Measurements from ENCODE around the gene BMAL1.

BMAL1 gene

GRCh38 chr11:13347901-13348300, 70.3 kb downstream of the BMAL1 start:
- DNase-seq, result no peak

DNA sequence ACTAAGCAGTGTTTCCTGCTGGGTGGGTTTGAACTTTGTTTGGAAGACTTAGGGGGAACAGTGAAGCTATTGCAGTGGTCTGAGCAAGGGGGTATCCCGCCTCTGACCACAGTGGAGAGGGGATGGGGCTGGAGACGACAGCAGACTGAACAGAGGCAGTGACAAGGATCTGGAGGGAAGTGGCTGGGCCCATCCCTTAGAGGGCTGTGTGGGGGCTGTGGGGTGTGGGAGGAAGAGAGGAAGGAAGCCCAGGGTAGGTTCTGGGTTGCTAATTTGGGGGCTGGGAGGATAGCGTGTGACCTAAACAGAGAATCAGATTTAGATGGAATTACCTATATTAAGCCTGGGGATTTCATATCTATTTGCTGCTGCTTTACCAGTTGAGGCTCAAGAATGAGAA, 70.7 kb downstream of the BMAL1 start:
- DNase-seq, result no peak

GRCh38 chr11:13349046-13349445, 71.5 kb downstream of the BMAL1 start:
- DNase-seq, result no peak

DNA sequence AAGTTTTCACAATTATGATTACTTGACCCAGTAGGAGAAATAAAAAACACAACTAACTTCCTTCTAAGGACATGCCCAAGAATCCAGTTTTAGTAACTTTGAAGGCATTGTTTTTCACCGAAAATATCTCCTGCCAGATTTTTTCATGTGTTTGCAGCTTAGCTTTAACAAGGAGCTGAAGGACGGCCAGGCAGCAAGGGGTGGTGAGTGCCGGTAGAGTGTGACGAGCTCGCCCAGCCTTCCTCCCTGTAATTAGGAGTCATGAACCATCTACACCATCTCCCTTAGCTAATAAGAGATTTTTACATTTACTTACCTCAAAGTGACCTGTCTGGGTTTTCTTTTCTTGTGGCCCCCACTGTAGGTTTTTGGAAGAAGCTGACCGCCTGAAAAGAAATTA, 72.0 kb downstream of the BMAL1 start:
- DNase-seq, result no peak

DNA sequence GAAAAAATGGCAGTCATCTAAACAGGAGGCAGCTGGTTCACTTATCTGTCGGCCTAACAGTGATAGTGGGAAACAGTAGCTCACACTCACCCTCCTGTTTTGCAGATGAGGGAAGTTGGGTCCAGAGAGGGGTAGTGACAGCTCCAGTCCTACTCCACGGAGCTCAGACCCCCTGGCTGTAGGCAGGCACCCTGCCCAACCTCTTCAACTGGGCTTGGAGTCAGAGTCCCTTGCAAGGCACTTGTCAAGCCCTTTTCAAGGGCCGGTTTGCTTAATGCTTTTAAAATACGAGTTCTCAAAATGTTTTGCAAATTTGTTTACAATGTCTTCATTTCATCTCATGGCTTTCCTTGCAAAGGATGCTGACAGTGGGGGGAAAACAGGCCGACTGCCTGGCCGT, 75.1 kb downstream of the BMAL1 start:
- no peak for DNase-seq

DNA sequence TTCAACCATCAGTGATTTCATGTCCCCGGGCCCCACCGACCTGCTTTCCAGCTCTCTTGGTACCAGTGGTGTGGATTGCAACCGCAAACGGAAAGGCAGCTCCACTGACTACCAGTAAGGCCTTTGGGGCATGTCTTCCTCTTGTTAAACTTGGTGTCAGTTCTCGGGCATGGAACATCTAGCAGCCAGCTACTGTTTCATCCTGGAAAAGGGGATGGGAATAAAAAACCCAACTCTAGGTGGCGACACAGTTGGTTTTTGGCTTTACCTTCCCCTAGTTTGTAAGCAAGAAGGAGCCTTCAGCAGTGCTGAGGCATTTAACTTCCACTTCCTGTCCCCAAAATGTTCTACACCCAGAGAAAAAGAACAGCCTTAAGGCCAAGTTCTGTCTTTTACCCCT, 76.7 kb downstream of the BMAL1 start:
- no peak for DNase-seq

DNA sequence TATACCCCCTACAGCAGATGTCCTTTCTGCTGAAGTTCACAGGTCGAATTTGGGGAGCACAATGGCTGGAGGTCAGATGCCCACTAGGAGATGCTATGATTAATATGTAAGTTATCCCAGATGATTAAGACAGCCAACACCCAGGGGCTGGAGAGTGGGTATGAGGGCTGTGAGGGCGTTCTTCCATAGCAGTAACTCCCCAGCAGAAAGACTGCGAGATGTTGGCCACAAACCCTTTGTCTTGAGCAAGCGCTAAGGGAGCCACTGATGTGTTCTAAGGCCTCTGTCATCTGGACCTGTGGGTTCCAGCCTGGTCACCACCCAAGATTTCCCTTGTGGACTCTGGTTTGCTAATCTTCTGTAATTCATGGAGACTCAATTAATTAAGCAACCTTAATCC, 77.6 kb downstream of the BMAL1 start:
- no peak for DNase-seq

- DNase-seq, result no peak
Observed at GRCh38 chr11:13357232-13357631, 79.6 kb downstream of the BMAL1 start.

GRCh38 chr11:13358596-13359270, 81.1 kb downstream of the BMAL1 start:
- no peak for DNase-seq

DNA sequence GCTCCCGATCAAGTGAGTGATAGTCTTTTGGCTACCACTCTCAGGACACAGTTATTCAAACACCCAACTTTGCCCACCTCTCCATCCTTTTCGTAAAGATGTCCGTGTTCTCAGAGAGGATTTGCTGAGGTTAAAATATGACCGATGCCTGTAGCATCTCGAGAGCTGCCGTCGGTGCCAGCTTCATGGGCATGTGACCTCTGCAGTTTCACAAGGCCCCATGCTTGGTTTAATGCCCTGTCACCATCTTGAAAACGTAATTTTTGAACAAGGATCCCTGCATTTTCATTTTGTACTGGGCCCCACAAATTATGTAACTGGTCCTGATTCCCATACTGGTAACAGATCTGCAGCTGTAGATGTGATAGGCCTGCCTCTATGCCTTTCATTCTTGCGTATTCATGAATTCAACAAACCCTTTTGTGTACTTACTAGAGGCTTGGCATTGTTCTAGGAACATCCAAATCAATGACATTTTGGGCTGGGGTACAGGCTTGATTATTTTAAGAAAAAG, 85.1 kb downstream of the BMAL1 start:
- no peak for DNase-seq

DNA sequence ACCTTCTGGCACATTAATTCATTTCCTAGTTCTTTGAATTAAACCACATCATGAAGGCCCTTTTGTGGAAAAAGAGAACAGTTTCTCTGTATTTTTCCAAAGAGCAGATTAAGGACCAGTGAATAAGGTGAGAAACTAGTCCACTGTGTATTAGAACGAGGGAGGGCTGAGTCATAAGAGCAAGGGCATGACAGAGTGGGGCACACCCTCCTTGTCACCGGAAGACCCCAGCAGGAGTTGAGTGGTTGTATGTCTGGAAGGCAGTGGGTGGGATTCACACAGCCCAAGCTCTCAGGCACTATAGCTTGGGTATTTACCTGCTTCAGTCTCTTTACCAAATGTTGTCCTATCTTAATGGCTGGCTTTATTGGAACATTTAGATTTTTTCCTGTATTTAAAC, 86.8 kb downstream of the BMAL1 start:
- DNase-seq, result no peak

DNA sequence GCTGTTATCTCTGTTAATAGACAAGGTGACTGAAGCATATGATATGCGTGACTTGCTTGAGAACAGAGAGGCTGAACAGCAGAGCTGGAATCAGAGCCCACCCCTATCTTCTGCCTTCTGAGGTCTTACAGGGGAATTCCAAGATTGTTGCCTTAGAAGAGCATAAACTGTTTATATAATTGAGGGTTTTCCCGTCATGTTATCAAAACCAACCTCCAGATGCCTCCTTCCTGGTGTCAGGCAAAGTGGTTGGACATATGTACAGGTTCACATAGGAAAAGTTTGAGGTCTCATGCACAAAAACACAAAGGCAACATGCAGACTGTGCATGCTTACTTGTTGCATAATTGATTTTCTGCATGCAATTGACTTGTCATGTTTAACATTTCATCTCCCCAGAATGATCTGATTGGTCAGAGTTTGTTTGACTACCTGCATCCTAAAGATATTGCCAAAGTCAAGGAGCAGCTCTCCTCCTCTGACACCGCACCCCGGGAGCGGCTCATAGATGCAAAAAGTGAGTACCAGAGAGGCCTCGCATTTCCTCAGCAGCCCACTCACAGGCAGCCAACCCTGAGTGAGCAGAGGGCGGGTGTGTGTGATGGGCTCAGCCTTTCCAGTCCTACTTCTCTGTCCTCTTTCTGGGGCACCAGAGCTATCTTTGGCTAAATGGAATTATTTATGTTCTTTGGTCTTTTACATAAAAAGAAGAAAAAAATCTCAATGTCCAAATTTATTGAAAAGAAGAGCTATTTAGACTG, 88.9 kb downstream of the BMAL1 start:
- DNase-seq, result no peak

DNA sequence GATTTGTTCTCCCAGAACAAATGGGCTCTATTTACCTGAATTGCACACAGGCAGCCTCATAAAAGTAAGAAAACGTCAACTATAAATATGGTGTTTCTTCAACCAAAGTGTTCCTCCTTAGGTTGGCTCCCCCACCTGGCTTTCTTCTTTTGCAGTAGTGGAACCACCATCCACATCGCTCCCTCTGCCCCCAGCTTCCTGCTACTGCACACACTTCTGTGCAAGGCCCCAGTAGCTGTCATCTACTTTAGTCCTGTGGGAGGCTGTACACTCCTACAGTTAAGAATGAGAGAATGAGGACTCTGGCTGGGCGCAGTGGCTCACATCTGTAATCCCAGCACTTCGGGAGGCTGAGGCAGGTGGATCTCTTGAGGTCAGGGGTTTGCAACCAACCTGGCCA, 89.5 kb downstream of the BMAL1 start:
- no peak for DNase-seq

GRCh38 chr11:13368041-13368446, 90.5 kb downstream of the BMAL1 start:
- no peak for DNase-seq

GRCh38 chr11:13373216-13373615, 95.6 kb downstream of the BMAL1 start:
- DNase-seq, result no peak

GRCh38 chr11:13375798-13376197, 98.2 kb downstream of the BMAL1 start:
- no peak for DNase-seq

GRCh38 chr11:13376402-13376801, 98.8 kb downstream of the BMAL1 start:
- DNase-seq, result no peak

DNA sequence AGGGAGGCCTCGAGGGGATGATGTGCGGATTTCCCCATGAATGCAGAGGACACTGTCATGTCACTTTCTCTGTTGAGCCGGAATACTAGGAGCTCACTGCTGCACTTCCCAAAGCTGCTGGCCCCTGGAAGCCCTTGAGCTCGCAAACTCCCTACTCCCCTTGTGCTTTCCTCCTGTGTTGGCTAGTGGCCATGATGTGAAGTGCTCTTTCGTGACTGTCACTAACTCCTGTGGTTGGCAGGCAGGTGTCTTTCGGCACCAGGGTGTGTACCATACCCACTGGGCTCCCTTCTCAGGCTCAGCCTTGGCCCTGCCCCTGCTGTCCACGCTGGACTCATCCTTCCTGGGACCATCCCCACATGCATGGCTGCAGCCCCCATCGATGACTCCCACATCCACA, 99.2 kb downstream of the BMAL1 start:
- DNase-seq, result no peak

DNA sequence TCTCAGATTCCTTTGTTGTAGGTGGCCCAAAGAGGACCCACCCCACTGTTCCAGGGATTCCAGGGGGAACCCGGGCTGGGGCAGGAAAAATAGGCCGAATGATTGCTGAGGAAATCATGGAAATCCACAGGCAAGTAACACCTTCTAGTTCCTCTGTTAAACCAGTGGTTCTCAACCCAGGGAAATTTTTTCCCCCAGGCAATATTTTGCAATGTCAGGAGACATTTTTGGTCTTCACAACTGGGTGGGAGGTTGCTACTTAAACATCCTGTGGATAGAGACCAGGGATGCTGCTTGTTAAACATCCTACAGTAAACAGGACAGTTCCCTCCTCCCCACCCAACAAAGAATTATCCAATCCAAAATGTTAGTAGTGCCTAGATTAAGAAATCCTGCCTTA, 100.7 kb downstream of the BMAL1 start:
- DNase-seq, result no peak

DNA sequence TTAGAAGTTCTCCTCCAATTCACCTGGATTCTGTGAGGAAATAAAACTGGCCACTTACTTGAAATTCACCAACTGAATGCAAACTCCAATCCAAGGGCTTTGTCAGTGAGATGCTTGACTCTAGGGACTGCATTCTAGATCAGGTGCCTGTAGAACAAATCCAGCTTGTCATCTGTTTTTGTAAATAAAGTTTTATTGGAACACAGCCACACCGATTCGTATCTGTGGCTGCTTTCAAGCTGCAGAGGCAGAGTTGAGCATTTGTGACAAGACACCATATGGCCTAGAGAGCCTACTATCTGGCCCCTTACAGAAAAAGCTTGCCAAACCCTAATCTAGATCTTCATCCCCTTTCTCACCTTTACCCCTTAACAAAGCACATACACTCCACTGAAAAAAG, 103.1 kb downstream of the BMAL1 start:
- no peak for DNase-seq

DNA sequence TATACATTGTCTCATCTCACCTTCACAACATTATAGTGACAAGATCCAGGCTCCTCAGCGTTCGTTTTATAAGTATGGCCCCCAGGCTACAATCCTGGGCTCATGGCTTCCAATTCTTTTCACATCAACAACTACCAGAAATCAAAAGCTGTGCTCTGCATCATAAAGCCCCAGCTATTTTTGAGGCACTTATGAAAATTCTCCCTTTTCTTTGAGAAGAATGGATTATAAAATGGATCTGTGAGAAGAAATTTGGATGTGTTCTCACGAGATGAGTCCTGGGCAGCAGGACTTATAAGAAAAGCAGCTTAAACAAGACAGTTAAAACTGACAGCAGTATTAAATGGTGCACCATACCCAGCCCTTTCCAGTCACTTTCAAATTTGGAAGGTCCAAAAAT, 105.2 kb downstream of the BMAL1 start:
- no peak for DNase-seq

DNA sequence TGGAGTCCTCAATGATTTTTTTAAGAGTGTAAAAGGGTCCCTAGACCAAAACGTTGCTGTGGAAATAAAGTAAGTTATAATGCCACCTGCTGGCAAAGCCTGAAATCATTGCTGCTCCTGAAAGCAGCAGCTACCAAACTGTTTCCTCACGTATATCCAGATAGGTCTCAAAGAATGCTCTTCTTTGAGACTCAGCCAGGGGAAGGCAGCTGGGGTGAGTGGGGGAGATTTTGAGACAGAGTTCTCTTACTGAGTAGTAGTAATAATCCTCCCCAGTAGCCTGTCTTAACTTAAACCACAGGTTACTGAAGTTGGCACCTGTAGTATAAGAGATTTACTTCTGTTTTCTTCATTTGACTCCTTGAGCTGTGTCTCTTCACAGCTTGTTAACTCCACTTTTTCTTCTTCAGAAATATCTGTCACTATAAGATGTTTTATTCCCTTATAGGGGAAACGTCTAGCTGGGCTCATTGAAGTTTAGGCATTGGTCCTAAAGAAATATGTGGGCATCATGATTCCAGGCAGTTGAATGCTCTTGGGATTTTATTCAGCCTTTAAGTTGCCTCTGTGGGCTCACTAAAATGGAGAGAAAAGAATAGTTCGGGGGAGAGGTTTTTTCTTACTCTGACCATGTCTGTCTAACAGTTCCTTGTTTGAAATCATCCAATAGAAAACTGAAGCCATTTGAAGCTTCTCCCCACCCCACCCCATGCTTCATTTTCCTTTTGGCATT, 107.5 kb downstream of the BMAL1 start:
- no peak for DNase-seq

GRCh38 chr11:13386567-13386966, 109.0 kb downstream of the BMAL1 start:
- no peak for DNase-seq

DNA sequence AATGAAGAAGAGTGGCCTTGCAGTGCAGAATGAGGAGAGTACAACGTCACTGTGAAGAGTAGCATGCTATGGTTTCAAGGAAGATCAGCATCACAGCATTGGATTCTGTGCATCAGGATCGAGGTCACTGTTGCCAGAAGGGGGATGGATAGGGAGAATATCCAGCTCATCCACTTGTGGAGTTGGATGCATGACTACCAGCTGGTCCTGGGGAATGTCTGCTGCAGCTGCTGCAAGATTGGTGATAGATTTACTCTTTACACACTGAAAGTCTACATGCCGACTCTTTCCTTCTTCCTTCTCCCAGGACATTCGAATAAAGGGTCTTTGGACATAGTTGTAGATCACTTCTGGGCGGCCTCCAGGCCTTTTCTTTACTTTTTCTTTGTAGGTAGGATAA, 111.2 kb downstream of the BMAL1 start:
- no peak for DNase-seq

All from KG1 (cell line).